GDM1 (cell line): ENCODE measurements around the gene DCAF6.
A peak's percentile ranks its signal among the peaks of the same experiment; 100 is the strongest.
"Not testable (repeated sequence)": the region's sequence is repeated elsewhere in the genome, so short reads cannot be mapped to it uniquely, and the experiment has no call there.

Experiments used
- DNase-seq: peaks from one replicate; lab custom pipeline; 2025; lab: John Stamatoyannopoulos, UW

Gene DCAF6

DNA sequence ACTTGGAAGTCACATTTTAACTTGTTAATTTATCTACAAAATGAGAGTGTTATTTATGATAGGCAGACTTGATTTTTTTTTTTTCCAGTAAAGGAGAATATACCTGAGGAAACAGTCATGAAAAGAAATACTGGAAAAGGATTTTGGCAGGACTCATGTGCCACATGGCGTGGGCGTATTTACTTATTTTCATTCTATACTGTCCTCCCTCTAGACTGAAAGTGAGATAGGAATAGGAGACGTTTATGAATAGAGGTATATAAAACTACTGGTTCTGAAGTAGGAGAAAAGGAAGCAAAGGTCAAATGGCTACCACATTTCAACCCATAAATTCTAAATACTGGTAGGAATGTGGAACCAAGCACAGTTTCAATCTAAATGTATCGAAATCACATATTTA lies 95.1 kb downstream of the DCAF6 start:
- DNase-seq = no peak

GRCh38 chr1:168032029-168032428 lies 95.5 kb downstream of the DCAF6 start:
- DNase-seq = no peak

DNA sequence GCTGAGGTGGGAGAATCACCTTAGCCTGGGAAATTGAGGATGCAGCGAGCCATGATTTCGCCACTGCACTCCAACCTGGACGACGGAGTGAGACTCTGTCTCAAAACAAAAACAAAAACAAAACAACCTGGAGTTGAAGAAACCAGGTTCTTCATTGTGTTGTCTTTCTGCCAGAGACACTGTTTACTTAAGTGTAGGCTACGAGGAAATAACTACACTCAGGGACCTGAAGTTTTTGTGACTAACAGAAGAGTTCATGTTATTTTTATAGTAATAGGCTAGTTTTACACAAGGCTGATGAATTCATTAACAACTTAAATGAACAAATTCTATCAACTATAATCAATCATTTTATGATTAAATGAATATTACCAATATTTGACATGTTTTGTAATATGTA lies 98.9 kb downstream of the DCAF6 start:
- DNase-seq = no peak

DNA sequence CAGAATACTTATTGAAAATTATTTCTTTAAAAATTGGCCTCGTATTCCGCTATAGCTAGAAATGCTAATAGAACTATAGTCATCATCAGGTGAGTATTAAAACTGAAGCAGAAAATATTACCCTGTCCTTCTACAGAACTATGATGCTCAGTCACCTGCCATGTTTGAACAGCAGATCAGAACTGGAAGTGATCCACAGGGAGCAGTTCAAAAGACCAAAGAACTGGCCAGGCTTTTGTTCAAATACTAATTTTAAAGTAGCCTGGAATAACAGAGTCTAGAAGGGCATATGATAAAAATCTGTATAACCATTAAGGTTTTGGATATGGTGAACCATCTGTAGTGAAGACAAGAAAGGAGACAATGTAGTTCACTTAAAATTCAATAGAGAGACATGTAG lies 105.9 kb downstream of the DCAF6 start:
- no peak for DNase-seq

DNA sequence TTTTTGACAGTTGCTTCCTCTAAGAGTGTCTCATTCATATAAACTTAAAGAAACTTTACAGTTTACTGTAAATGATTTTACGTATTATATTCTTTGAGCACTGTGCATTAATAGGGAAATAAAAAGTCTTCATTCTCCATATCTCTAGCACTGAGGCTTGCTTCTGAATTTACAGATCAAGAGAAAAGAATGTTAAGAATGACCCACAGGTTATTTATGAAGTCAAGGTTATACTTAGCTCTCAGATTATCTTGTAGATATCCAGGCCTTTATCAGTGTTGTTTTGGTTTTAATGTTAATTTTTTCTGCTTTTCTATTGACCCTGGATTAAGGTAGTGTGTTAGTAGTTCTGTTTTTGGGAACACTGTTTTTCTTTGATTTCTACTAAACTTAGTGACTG lies 108.8 kb downstream of the DCAF6 start:
- DNase-seq = no peak

GRCh38 chr1:168050307-168050706 lies 113.8 kb downstream of the DCAF6 start:
- no peak for DNase-seq

DNA sequence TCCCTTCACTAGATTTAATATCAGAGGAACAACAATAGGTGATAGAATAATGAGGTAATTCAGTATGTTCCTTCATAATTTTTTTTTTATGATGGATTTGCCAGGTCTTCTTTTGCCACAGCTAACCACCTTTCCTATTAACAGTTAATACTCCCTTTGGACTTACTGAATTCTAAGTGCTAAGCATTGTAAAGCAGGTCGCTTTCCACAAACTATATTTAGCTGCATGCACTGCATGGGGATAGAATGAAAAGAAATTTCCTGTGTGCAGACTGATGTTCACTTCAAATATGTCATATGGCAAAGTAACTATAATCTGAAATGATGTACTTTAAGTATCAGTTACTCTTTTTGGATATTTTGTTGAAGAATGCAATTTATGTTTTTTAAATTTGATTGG lies 114.4 kb downstream of the DCAF6 start:
- DNase-seq = no peak

DNA sequence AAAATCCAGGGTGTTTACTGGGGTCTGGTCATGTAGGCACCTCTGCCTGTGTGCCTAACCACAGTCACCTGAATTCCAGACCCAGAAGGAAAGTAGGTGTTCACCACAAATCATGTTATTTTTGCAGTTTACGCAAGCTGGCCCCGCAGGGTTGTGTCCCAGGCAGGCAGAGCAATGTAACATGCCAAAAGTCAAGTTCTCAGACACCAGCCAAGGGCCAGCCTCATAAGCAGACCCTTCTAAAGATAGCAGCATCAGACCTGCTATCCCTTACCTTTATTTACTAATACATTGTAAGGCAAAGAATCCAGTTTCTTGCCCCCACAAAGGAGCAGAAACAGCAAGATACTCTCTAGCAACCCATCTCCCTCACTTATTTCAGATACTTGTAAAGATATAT lies 117.2 kb downstream of the DCAF6 start:
- DNase-seq = no peak

DNA sequence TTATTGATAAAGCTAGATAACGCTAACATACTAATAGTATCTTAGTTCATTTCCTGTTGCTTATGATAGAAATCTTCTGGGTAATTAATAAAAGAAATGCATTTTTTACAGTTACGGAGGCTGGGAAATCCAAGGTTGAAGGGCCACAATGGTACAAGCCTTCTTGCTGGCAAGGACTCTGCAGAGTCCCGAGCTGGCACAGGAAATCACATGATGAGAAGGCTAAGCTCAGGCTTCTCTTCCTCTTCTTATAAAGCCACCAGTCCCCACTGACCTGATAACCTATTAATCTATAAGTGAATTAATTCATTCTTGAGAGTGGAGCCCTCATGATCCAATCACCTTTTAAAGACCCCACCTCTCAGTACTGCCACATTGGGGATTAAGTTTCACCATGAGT lies 117.6 kb downstream of the DCAF6 start:
- DNase-seq = no peak

DNA sequence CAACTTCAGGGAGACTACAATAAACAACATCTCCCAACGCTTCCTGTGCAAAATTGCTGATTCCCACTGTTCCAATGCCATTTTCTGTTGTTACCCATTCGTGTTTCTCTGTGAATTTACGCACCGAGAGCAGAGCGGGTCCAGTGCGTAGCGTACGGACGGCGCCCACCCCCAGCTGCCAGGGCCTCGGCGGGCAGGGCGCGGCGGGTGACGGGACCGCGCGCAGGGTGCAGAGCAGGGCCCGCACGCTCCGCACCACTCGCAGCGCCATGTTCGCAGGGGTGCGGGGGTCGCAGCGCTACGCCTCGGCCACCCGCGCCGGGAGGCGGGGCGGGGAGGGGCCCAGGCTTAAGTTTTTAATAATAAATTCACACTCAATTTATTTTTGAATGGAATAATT lies 119.7 kb downstream of the DCAF6 start:
- DNase-seq = not testable (repeated sequence)

DNA sequence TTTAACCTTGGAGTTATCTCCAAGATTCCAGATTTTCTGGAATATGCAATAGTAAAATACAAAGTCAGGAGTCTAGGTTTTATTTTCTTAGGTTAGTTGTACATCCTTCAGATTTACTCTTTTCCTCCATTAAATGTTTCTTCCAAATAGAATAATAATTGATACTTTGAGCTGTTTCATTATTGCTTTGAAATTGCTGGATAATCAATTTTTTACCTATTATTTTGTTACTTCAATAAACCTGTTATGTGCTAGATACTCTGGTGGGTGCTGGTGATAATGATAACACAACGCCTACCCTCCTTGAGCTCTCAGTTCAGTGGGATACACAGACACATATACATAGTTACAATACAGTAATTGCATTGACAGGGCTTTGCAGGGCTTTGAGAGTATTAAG lies 120.9 kb downstream of the DCAF6 start:
- no peak for DNase-seq

- no peak for DNase-seq
Measured at GRCh38 chr1:168057921-168058320, 121.4 kb downstream of the DCAF6 start.

- DNase-seq = no peak
Measured at GRCh38 chr1:168064216-168064615, 127.7 kb downstream of the DCAF6 start.

DNA sequence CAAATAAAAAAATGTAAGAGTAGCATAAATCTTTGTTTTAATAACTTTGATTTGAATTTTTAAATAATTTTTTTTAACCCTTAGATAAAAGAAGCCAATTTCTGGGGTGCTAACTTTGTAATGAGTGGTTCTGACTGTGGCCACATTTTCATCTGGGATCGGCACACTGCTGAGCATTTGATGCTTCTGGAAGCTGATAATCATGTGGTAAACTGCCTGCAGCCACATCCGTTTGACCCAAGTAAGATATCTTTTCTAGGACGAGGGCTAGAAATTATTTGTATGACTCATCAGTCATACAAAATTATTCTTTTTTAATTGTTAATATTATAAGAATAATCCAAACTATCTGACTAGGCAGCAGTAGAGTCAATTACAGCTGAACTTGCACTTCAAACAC lies 129.0 kb downstream of the DCAF6 start:
- no peak for DNase-seq

GRCh38 chr1:168069384-168069783 lies 132.9 kb downstream of the DCAF6 start:
- no peak for DNase-seq

DNA sequence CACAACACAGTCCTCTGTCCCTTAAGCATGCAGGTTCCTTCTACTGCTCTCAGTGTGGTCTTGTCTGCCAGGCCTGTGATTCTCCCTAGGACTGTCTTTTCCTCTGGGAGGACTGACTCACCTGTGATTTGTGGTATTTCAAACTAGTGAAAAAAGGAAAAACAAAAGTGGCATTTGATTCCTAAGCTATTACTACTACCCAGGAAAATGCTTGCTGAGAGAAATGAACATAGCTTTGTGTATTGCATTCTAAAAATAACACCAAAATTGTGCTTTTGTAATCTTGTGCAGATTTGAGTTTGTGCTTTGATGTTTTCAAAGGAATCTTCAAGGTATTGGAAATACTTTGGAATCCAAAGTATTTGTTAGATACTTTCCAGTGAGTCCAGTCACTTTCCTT lies 143.3 kb downstream of the DCAF6 start:
- no peak for DNase-seq

DNA sequence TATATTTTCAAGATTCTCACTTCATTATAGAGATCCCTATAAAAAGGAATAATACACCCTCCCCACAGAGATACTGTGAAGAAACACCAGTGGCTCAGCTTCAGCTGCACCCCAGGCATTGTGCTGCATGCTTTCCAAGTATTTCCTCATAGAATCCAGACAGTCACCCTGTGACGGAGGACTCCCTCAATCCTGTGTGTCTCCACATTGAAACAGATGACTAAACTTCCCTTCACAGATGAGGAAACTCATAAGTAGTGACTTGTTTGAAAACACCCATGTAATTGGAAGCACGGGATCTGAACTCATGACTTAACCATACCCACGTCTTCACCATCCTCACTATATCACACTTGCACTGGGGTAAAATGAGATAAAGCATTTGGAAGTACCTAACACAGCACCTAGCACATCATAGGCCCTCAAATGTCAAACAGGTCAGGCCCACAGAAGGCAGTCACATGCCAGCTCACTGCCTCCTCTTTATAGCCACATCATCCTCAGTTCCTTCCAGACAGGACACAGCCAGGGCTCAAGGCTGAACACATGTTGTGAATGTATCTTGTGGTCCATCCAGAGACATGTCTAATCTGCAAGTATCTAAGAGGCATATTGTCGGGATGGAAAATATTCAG lies 145.0 kb downstream of the DCAF6 start:
- no peak for DNase-seq

DNA sequence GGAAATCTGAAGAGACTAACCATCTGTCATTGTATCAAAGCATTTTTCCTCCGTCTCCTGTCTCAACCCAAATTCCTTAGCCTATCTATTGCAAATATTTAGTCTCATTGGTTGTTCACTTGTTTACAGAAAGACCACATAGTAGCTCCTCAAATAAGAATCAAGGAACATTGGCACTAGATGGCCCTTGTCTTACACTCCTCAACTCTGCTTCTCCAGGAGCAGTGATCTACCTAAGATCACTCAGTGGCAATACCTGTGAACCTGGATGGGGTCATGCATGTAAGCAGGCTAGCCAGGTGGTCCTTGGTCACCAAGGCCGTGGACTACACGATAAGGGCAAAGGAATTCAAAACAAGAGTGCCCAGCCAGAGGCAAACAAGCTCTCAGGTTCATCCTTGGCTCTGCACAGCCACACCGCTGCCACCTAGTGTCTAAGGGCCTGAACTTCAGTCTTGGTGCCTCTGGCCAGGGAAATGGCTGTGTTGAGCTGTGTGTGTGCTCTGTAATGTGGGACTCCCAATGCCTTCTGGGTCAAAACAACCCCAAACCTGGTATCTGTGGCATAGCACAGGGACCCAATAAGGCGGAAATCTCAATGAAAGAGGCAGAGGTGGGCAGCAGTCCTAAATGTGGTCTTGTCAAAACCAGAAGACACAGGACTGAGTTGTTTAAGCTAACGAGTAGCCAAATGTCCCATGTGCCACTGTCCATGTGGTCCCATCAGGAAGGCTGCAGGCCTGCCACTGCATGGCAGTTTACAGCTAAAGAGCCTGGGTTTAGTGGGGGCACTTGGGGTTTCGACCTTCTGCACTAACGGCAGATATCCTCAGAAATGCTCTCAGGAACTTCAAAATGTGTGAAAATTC lies 145.8 kb downstream of the DCAF6 start:
- DNase-seq = peak; percentile 73

- no peak for DNase-seq
Measured at GRCh38 chr1:168083456-168084325, 147.2 kb downstream of the DCAF6 start.

- peak; percentile 28 for DNase-seq
Measured at GRCh38 chr1:168084396-168085231, 148.1 kb downstream of the DCAF6 start.

DNA sequence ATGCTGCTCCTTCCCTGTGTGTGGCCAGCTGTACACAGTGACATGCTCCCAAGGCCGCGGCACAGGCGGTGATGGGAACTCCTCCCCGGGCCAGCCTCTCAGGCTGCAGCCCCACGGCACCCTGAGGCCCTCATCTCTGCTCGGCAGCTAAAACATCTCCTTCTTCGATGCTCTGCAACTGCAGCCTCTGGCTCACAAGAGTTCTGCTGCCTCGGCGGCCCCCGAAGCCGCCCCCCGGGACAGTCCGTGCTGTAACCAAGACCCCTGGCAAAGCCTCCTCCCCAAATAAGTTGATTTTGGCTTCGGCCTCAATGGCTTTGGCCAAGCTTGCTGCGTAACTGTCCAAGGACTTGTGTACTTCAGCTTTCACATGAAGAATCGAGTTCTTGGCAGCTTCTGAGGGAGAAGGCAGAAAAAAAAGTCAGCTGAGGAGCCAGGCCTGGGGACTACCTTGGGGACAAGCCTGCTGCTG lies 149.0 kb downstream of the DCAF6 start:
- DNase-seq = no peak

DNA sequence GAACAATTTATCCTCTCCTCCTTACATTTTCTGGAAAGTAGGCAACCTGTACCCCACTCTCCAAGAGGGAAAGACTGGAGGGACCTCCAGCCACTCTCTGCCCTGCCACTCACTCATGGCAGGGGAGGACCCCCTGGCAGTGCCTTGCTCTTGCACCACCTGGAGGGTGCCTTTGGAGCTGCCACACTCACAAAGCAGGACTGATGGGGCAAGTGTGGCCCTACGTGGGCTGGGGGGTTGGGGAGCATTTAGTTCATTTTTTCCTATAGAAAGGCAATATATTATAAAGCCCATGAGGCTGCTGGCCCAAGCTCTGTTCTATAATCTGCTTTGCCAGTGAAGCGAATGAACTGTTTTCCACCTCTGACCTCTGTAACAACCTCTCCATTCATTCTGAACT lies 150.0 kb downstream of the DCAF6 start:
- no peak for DNase-seq
